T-helper 1 cell treated with Interleukin-12 subunit alpha and Interleukin-12 subunit beta and Interleukin-4 antibody, amounts not matched to agents 30 μg/mL and 1 μg/mL, for 36 hours (primary cell): ENCODE data around the gene SOAT1.
A peak's percentile ranks its signal among the peaks of the same experiment; 100 is the strongest.

Source experiments
- H3K27ac Mint-ChIP-seq: one replicate; pipeline ENCODE4 v1.8.0; 2021; ENCODE audit warnings: mild to moderate bottlenecking, mixed read lengths
- H3K27me3 Mint-ChIP-seq: one replicate; pipeline ENCODE4 v1.8.0; 2021; ENCODE audit warnings: low read depth, mixed read lengths
- H3K36me3 Mint-ChIP-seq: one replicate; pipeline ENCODE4 v1.8.0; 2021; ENCODE audit warnings: low read depth, mixed read lengths
- H3K4me1 Mint-ChIP-seq: one replicate; pipeline ENCODE4 v1.8.0; 2021; ENCODE audit warnings: low read depth, mixed read lengths
- H3K4me3 Mint-ChIP-seq: one replicate; pipeline ENCODE4 v1.8.0; 2021; ENCODE audit warnings: mild to moderate bottlenecking, moderate library complexity, mixed read lengths
- H3K9me3 Mint-ChIP-seq: one replicate; pipeline ENCODE4 v1.8.0; 2021; ENCODE audit warnings: mixed read lengths

The SOAT1 gene

GRCh38 chr1:179295164-179295755 is 1.7 kb downstream of the SOAT1 start:
- Mint-ChIP-seq H3K27ac (peak overlapping the region; percentile 78), H3K36me3 (peaks cover 13% of the 10 kb centered on the region), H3K4me1 (peaks cover 37% of the 10 kb centered on the region), H3K27me3 (no peaks in the 10 kb centered on the region), H3K9me3 (no peaks in the 10 kb centered on the region), H3K4me3 (peak overlapping the region; percentile 98)

GRCh38 chr1:179296356-179297104 is 2.9 kb downstream of the SOAT1 start:
- Mint-ChIP-seq H3K4me3 (no peak overlapping the region), H3K27me3 (no peaks in the 10 kb centered on the region), H3K4me1 (peaks cover 42% of the 10 kb centered on the region), H3K36me3 (peaks cover 17% of the 10 kb centered on the region), H3K9me3 (no peaks in the 10 kb centered on the region), H3K27ac (peak overlapping the region; percentile 10)

- no peaks in the 10 kb centered on the region for H3K9me3 Mint-ChIP-seq
- H3K4me1 Mint-ChIP-seq: peaks cover 44% of the 10 kb centered on the region
- no peak overlapping the region for H3K4me3 Mint-ChIP-seq
- H3K27me3 Mint-ChIP-seq: no peaks in the 10 kb centered on the region
- H3K36me3 Mint-ChIP-seq: peaks cover 17% of the 10 kb centered on the region
- peak overlapping the region; percentile 10 for H3K27ac Mint-ChIP-seq
Measured at GRCh38 chr1:179297105-179297378, 3.4 kb downstream of the SOAT1 start.

GRCh38 chr1:179298952-179299351 is 5.4 kb downstream of the SOAT1 start:
- Mint-ChIP-seq H3K4me1 (peaks cover 41% of the 10 kb centered on the region), H3K4me3 (peak overlapping the region; percentile 18), H3K9me3 (no peaks in the 10 kb centered on the region), H3K27ac (peak overlapping the region; percentile 42), H3K27me3 (no peaks in the 10 kb centered on the region), H3K36me3 (peaks cover 26% of the 10 kb centered on the region)

- Mint-ChIP-seq H3K9me3 (no peaks in the 10 kb centered on the region), H3K4me3 (peak overlapping the region; percentile 66), H3K27ac (peak overlapping the region; percentile 67), H3K36me3 (peaks cover 27% of the 10 kb centered on the region), H3K27me3 (no peaks in the 10 kb centered on the region), H3K4me1 (peaks cover 37% of the 10 kb centered on the region)
Measured at GRCh38 chr1:179300112-179300511, 6.5 kb downstream of the SOAT1 start.

- Mint-ChIP-seq H3K27ac (no peak overlapping the region), H3K4me3 (no peak overlapping the region), H3K9me3 (no peaks in the 10 kb centered on the region), H3K36me3 (peaks cover 30% of the 10 kb centered on the region), H3K27me3 (no peaks in the 10 kb centered on the region), H3K4me1 (peaks cover 29% of the 10 kb centered on the region)
Measured at GRCh38 chr1:179302070-179302469, 8.5 kb downstream of the SOAT1 start.

- Mint-ChIP-seq H3K27me3 (no peaks in the 10 kb centered on the region), H3K36me3 (peaks cover 35% of the 10 kb centered on the region), H3K4me1 (peaks cover 25% of the 10 kb centered on the region), H3K4me3 (no peak overlapping the region), H3K27ac (no peak overlapping the region), H3K9me3 (no peaks in the 10 kb centered on the region)
Measured at GRCh38 chr1:179303200-179303785, 9.7 kb downstream of the SOAT1 start.

- H3K27ac Mint-ChIP-seq: no peak overlapping the region
- H3K9me3 Mint-ChIP-seq: no peaks in the 10 kb centered on the region
- peaks cover 28% of the 10 kb centered on the region for H3K36me3 Mint-ChIP-seq
- peaks cover 11% of the 10 kb centered on the region for H3K4me1 Mint-ChIP-seq
- H3K27me3 Mint-ChIP-seq: no peaks in the 10 kb centered on the region
- no peak overlapping the region for H3K4me3 Mint-ChIP-seq
Measured at GRCh38 chr1:179305450-179305849, 11.9 kb downstream of the SOAT1 start.

- Mint-ChIP-seq H3K4me3 (no peak overlapping the region), H3K27ac (no peak overlapping the region), H3K4me1 (peaks cover 4% of the 10 kb centered on the region), H3K36me3 (peaks cover 17% of the 10 kb centered on the region), H3K27me3 (no peaks in the 10 kb centered on the region), H3K9me3 (no peaks in the 10 kb centered on the region)
Measured at GRCh38 chr1:179310291-179310690, 16.7 kb downstream of the SOAT1 start.

GRCh38 chr1:179310721-179311120 is 17.1 kb downstream of the SOAT1 start:
- Mint-ChIP-seq H3K27me3 (no peaks in the 10 kb centered on the region), H3K4me3 (no peak overlapping the region), H3K27ac (no peak overlapping the region), H3K4me1 (peaks cover 2% of the 10 kb centered on the region), H3K36me3 (peaks cover 16% of the 10 kb centered on the region), H3K9me3 (no peaks in the 10 kb centered on the region)

- Mint-ChIP-seq H3K36me3 (peaks cover 16% of the 10 kb centered on the region), H3K4me3 (no peak overlapping the region), H3K27ac (no peak overlapping the region), H3K27me3 (no peaks in the 10 kb centered on the region), H3K4me1 (peaks cover 2% of the 10 kb centered on the region), H3K9me3 (no peaks in the 10 kb centered on the region)
Measured at GRCh38 chr1:179311149-179311700, 17.6 kb downstream of the SOAT1 start.

GRCh38 chr1:179313004-179313403 is 19.4 kb downstream of the SOAT1 start:
- Mint-ChIP-seq H3K27me3 (no peaks in the 10 kb centered on the region), H3K27ac (no peak overlapping the region), H3K4me3 (no peak overlapping the region), H3K36me3 (peaks cover 10% of the 10 kb centered on the region), H3K4me1 (peaks cover 2% of the 10 kb centered on the region), H3K9me3 (no peaks in the 10 kb centered on the region)

- peaks cover 10% of the 10 kb centered on the region for H3K36me3 Mint-ChIP-seq
- no peak overlapping the region for H3K4me3 Mint-ChIP-seq
- no peaks in the 10 kb centered on the region for H3K9me3 Mint-ChIP-seq
- peaks cover 2% of the 10 kb centered on the region for H3K4me1 Mint-ChIP-seq
- no peaks in the 10 kb centered on the region for H3K27me3 Mint-ChIP-seq
- H3K27ac Mint-ChIP-seq: no peak overlapping the region
Measured at GRCh38 chr1:179314928-179315327, 21.3 kb downstream of the SOAT1 start.

GRCh38 chr1:179318491-179318890 is 24.9 kb downstream of the SOAT1 start:
- Mint-ChIP-seq H3K27ac (no peak overlapping the region), H3K4me1 (peaks cover 11% of the 10 kb centered on the region), H3K9me3 (peaks cover 12% of the 10 kb centered on the region), H3K36me3 (peaks cover 22% of the 10 kb centered on the region), H3K27me3 (no peaks in the 10 kb centered on the region), H3K4me3 (no peak overlapping the region)
